IMR-90 (cell line): ENCODE measurements around the gene ACTN1.

Experiments
- CEBPB ChIP-seq: IDR thresholded peaks from 2 replicates; pipeline ENCODE4 v1.6.1; 2012; ENCODE audit warnings: low read depth, low read length, improper control_type of control experiment
- FOS ChIP-seq: fragments of 150-350 bp; IDR thresholded peaks from 2 replicates; pipeline ENCODE4 v1.6.1; 2016; ENCODE audit warnings: low read depth, low read length
- POLR2A ChIP-seq: IDR thresholded peaks from 2 replicates; pipeline ENCODE4 v1.6.1; 2012; ENCODE audit warnings: mild to moderate bottlenecking, low read depth, low read length
- TF ChIP-seq, protein P1 (sequence below): conservative IDR thresholded peaks from 2 replicates; pipeline ENCODE4 v1.5.1; 2012; ENCODE audit warnings: mild to moderate bottlenecking, low read depth, low read length, improper control_type of control experiment
- TF ChIP-seq, protein P2 (sequence below): fragments of 150-350 bp; IDR thresholded peaks from 2 replicates; pipeline ENCODE4 v1.6.1; 2017; ENCODE audit warnings: mild to moderate bottlenecking, antibody characterized with exemption, low read length, low read depth

DNA sequence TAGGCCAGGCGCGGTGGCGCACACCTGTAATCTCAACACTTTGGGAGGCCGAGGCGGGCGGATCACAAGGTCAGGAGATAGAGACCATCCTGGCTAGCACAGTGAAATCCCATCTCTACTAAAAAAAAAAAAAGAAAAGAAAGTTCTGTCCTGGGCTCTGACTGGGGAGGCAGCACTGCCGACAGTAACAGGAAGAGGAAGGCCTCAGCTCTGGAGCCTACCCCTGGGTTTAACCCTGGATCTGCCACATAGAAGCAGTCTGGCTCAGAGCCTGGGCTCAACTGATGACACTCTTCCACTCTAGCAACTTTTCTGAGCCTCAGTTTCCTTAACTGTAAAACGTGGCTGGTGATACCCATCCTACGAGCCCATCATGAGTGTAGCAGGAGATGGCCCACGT lies 60.5 kb downstream of the ACTN1 start:
- TF ChIP-seq, protein P1, sequence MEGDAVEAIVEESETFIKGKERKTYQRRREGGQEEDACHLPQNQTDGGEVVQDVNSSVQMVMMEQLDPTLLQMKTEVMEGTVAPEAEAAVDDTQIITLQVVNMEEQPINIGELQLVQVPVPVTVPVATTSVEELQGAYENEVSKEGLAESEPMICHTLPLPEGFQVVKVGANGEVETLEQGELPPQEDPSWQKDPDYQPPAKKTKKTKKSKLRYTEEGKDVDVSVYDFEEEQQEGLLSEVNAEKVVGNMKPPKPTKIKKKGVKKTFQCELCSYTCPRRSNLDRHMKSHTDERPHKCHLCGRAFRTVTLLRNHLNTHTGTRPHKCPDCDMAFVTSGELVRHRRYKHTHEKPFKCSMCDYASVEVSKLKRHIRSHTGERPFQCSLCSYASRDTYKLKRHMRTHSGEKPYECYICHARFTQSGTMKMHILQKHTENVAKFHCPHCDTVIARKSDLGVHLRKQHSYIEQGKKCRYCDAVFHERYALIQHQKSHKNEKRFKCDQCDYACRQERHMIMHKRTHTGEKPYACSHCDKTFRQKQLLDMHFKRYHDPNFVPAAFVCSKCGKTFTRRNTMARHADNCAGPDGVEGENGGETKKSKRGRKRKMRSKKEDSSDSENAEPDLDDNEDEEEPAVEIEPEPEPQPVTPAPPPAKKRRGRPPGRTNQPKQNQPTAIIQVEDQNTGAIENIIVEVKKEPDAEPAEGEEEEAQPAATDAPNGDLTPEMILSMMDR: no peak
- TF ChIP-seq, protein P2, sequence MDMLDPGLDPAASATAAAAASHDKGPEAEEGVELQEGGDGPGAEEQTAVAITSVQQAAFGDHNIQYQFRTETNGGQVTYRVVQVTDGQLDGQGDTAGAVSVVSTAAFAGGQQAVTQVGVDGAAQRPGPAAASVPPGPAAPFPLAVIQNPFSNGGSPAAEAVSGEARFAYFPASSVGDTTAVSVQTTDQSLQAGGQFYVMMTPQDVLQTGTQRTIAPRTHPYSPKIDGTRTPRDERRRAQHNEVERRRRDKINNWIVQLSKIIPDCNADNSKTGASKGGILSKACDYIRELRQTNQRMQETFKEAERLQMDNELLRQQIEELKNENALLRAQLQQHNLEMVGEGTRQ: no peak
- no peak for TF ChIP-seq CEBPB
- TF ChIP-seq FOS: no peak
- TF ChIP-seq POLR2A: no peak
